ENCODE measurements around the gene PRPF4.
"Not testable (repeated sequence)": the region's sequence is repeated elsewhere in the genome, so short reads cannot be mapped to it uniquely, and the experiment has no call there.

PRPF4 gene

GRCh38 chr9:113275157-113276131 lies at the start of gene PRPF4, which contains the start of gene CDC26:
PRPF4 (plus strand) TSS chr9:113275658; CDS start chr9:113275744, 86 bp downstream.
CDC26 (minus strand) TSS chr9:113275572; CDS start chr9:113272507, 3,065 bp downstream.
- peak; percentile 98 for DNase-seq (ENCODE audit: low read depth)

- DNase-seq (ENCODE audit: low read depth): no peak
These were observed 48.0 kb upstream of the PRPF4 start for GRCh38 chr9:113227436-113227835.

GRCh38 chr9:113228130-113228665 lies 47.3 kb upstream of the PRPF4 start:
- no peak for DNase-seq (ENCODE audit: low read depth)

GRCh38 chr9:113231701-113232100 lies 43.8 kb upstream of the PRPF4 start:
- no peak for DNase-seq (ENCODE audit: low read depth)

GRCh38 chr9:113235701-113236255 lies 39.7 kb upstream of the PRPF4 start:
- DNase-seq (ENCODE audit: low read depth): not testable (repeated sequence)

GRCh38 chr9:113237026-113237425 lies 38.4 kb upstream of the PRPF4 start:
- DNase-seq (ENCODE audit: low read depth): no peak

GRCh38 chr9:113238202-113238858 lies 37.1 kb upstream of the PRPF4 start:
- no peak for DNase-seq (ENCODE audit: low read depth)

- no peak for DNase-seq (ENCODE audit: low read depth)
These were observed 36.6 kb upstream of the PRPF4 start for GRCh38 chr9:113238859-113239232.

- no peak for DNase-seq (ENCODE audit: low read depth)
These were observed 34.3 kb upstream of the PRPF4 start for GRCh38 chr9:113241161-113241560.

- no peak for DNase-seq (ENCODE audit: low read depth)
These were observed 30.9 kb upstream of the PRPF4 start for GRCh38 chr9:113244556-113244955.

- DNase-seq (ENCODE audit: low read depth): no peak
These were observed 29.6 kb upstream of the PRPF4 start for GRCh38 chr9:113245894-113246293.

GRCh38 chr9:113246928-113247327 lies 28.5 kb upstream of the PRPF4 start:
- DNase-seq (ENCODE audit: low read depth): no peak

GRCh38 chr9:113247640-113248039 lies 27.8 kb upstream of the PRPF4 start:
- no peak for DNase-seq (ENCODE audit: low read depth)

GRCh38 chr9:113249661-113250060 lies 25.8 kb upstream of the PRPF4 start:
- not testable (repeated sequence) for DNase-seq (ENCODE audit: low read depth)

GRCh38 chr9:113250807-113251206 lies 24.7 kb upstream of the PRPF4 start:
- DNase-seq (ENCODE audit: low read depth): no peak

- no peak for DNase-seq (ENCODE audit: low read depth)
These were observed 20.5 kb upstream of the PRPF4 start for GRCh38 chr9:113254991-113255390.

GRCh38 chr9:113255438-113255837 lies 20.0 kb upstream of the PRPF4 start:
- no peak for DNase-seq (ENCODE audit: low read depth)

GRCh38 chr9:113257863-113258262 lies 17.6 kb upstream of the PRPF4 start:
- no peak for DNase-seq (ENCODE audit: low read depth)

- no peak for DNase-seq (ENCODE audit: low read depth)
These were observed 17.2 kb upstream of the PRPF4 start for GRCh38 chr9:113258282-113258681.

GRCh38 chr9:113261917-113262671 lies 13.4 kb upstream of the PRPF4 start:
- DNase-seq (ENCODE audit: low read depth): no peak

GRCh38 chr9:113266174-113266573 lies 9.3 kb upstream of the PRPF4 start:
- no peak for DNase-seq (ENCODE audit: low read depth)

Data from stromal cell of bone marrow (primary cell).